GM19238 (cell line): ENCODE results near the gene DPH6.
"Not testable (repeated sequence)": the region's sequence is repeated elsewhere in the genome, so short reads cannot be mapped to it uniquely, and the experiment has no call there.

ENCODE experiments used
- DNase-seq: peaks from one replicate; pipeline ENCODE4 v3.0.0; 2011; ENCODE audit warnings: low spot score; ENCODE audit not compliant: insufficient read length

DPH6 gene

GRCh38 chr15:35439291-35439690, 106.7 kb downstream of the DPH6 start:
- no peak for DNase-seq

GRCh38 chr15:35437157-35437556, 108.8 kb downstream of the DPH6 start:
- DNase-seq = no peak

GRCh38 chr15:35436422-35436821, 109.5 kb downstream of the DPH6 start:
- no peak for DNase-seq

- DNase-seq = no peak
These were observed 114.7 kb downstream of the DPH6 start for GRCh38 chr15:35431281-35431680.

GRCh38 chr15:35430301-35430700, 115.7 kb downstream of the DPH6 start:
- no peak for DNase-seq

GRCh38 chr15:35427496-35427895, 118.5 kb downstream of the DPH6 start:
- DNase-seq = no peak

- no peak for DNase-seq
These were observed 118.9 kb downstream of the DPH6 start for GRCh38 chr15:35427091-35427490.

- no peak for DNase-seq
These were observed 135.2 kb downstream of the DPH6 start for GRCh38 chr15:35410775-35411174.

GRCh38 chr15:35399901-35400300, 146.1 kb downstream of the DPH6 start:
- no peak for DNase-seq

- DNase-seq = no peak
These were observed 148.9 kb downstream of the DPH6 start for GRCh38 chr15:35397027-35397426.

- DNase-seq = no peak
These were observed 151.5 kb downstream of the DPH6 start for GRCh38 chr15:35394416-35394815.

GRCh38 chr15:35393398-35393797, 152.6 kb downstream of the DPH6 start:
- no peak for DNase-seq

GRCh38 chr15:35391408-35391984, 154.5 kb downstream of the DPH6 start:
- not testable (repeated sequence) for DNase-seq

- DNase-seq = no peak
These were observed 162.5 kb downstream of the DPH6 start for GRCh38 chr15:35383506-35383905.

- no peak for DNase-seq
These were observed 164.6 kb downstream of the DPH6 start for GRCh38 chr15:35381328-35381727.

- DNase-seq = no peak
These were observed 166.0 kb downstream of the DPH6 start for GRCh38 chr15:35379972-35380371.

GRCh38 chr15:35378454-35378853, 167.5 kb downstream of the DPH6 start:
- DNase-seq = not testable (repeated sequence)

GRCh38 chr15:35376707-35377106, 169.3 kb downstream of the DPH6 start:
- DNase-seq = no peak

- no peak for DNase-seq
These were observed 171.3 kb downstream of the DPH6 start for GRCh38 chr15:35374661-35375060.

- no peak for DNase-seq
These were observed 183.7 kb downstream of the DPH6 start for GRCh38 chr15:35362195-35362829.

GRCh38 chr15:35358824-35359223, 187.1 kb downstream of the DPH6 start:
- no peak for DNase-seq

GRCh38 chr15:35351059-35351458, 194.9 kb downstream of the DPH6 start:
- no peak for DNase-seq

- DNase-seq = no peak
These were observed 196.0 kb downstream of the DPH6 start for GRCh38 chr15:35349916-35350315.
